GM21723 (cell line): Measurements from ENCODE around the gene H1-8.

Experiments
- ATAC-seq: cut with Tn5 transposase; IDR thresholded peaks from one replicate; pipeline ENCODE4 v1.9.1; 2021; ENCODE audit warnings: mild to moderate bottlenecking, moderate library complexity; ENCODE audit not compliant: unreplicated experiment

H1-8 gene

DNA sequence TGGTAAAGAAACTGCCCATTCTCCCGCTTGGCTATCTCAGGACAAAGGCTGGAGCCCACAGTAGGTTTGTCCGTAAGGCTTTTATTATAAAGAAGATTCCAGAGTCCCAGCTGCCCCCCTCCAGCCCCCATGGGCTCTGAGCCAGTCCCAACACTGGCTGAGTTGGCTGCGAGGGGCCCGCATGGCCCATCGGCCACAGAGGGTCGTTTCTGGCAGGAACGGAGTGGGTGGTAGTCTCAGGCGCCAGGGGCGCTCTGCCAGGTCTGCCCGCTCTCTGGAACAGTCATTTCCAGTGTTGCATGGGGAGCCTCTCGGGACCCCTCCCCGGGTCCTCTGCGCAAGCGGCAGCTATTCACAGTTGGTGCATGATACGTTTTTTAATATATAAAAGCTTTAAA is 12.2 kb downstream of the H1-8 start:
- no peak for ATAC-seq

DNA sequence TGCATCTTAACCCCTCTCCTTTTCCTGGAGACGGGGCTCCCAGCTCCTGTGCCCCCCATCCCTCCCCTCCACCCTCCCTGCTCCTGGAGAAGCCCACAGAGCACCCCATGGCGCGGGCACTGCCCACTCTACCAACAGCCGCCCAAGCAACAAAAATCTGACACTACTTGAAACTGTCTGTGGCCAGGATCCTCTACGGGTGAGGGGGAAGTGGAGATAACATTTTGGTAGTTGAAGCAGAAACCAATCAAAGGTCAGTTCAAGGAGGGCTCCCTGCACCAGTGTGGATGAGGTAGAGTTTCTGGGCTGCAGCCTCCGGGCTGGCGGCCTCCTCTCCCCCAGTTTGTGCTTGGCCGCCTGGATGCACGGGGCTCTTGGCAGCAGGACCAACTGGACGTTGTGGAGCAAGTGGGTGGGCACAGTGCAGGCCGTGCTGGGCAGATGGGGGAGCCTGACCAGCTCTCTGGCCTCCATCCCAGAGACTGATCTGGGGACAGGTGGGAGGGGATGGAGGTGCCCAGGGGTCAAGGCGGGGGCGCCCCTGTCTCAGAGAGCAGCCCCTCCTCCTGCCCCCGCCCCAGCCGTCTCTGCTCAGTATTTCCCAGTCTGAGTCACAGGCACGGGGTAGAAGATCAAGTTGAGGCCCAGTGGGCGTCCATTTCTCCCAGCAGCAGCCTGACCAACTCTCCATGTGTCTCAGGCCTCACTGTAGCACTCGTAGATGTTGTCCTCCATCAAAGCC is 12.8 kb downstream of the H1-8 start:
- no peak for ATAC-seq

DNA sequence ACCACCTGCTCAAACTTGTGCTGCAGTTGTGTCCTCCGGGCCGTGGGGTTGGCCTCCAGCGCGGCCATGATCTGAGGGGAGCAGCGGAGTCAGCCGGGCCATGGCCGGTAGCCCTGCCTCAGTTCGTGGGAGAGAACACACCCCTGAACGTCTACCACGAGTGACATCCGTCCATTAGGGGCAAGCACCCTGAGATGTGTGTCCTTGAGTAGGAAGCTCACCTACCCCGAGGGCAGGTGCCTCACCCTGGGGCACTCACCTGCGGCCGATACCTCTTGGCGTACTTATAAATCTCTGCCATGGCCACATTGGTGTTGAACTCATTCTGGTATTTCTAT is 13.4 kb downstream of the H1-8 start:
- ATAC-seq, result no peak

DNA sequence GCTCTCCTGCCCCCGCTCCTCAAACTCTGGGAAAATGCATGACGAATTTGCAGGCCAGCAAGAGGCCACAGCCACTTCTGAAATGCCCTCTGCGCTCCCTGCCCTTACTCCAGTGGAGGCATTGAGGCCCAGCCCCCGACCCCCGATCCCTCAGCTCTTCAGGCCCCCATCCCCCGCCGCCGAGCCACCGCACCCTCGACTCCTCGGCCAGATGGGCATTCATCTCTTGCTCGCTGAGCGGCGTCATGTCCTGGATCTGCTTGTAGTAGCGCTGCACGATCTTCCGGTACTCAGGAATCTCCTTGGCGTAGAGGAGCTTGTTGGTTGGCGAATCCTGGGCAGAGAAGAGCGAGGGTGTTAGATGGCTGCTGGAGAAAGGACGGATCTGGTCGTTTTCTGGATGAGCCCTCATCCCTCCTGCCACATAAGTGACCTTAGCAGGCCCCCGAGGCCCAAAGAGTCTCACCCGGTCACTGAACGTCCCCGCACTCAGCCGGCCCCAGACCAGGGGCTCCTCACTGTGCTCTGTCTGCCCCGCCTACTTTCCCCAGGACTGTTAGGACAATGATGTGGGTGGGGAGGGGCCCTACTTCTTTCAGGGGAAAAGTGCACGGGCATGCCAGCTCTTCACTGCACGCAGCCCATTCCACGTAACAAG is 14.0 kb downstream of the H1-8 start:
- ATAC-seq, result no peak

DNA sequence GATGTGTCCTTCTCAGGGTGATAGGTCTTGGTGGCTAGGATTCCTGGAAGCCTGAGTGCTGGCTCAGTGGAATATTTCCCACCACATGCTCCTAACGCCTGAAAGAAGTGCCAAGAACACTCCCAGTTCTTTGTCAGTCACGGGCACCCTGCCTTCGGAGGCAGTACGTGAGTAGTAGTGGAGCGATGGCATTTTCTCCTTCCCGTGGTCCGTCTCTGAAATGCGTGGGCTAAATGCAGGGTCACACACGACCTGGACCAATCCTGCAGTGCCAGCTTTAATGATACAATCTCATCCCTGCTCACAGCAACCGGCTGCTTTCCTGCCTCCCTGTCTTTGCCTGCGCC is 14.5 kb downstream of the H1-8 start:
- no peak for ATAC-seq

DNA sequence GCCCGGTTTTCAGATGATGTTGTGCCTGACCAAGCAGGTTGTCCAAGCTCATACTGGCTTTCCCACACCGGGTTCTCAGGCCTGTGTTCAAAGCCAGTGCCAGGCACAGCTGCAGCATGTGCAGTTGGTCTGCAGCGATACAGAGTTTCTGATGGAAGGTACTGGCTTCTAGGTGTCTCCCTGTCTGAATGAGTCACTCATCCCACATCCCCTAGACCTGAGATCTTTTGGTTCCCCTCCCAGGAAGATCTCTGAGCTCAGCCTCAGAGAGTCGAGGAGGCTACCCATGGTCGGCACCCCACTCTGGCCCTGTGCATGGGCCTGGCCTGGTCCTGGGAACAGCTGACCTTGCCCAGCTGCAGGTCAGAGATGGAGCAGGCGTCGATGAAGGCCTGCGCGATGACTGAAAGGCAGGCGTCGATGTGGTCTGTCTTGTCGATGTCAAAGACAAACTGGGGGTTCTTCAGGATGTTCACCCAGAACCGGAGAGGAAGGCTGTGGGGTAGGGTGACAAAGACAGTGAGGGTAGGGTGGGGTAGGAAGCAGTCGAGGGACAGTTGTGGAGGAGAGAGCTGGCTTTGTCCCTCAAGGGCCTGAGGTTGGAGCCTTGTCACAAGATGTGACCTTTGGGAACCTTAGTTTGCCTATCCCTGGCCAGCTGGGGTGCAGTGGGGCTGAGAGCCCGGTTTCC is 15.3 kb downstream of the H1-8 start:
- ATAC-seq, result no peak

DNA sequence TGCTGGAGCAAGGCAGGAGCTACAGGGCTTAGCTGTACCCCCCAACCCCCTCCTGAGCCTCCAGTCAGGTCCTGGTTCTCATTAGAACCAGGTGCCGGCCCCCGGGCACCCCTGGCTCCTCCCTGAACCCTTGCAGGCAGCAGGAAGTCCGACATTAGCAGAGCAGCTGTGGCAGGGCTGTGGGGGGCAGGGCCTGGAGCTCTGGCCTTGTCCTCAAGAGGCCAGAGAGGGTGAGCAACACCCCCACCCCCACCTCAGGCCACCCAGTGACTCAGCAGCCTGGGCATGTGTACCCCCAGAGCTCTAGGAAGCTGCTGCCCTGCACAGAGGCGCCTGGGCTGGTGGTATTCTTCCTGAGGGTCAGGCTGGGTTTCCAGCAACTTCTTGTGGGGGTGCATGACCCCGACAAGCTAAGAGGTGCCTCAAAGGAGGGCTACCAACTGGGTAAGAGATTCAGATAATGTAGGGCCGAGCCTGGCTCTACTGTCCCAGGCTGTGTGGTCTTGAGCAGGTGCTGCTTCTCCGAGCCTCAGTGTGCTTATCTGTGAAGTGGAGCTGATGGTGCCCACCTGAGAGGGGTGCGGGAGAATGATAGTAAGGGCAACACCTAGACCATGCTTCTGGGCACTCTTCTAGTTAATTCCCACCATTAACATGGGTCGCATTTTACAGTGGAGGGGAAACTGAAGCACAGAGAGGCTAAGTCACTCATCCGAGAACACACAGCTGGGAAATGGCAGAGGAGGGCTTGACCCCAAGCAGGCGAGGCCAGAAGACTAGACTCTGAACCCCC is 16.0 kb downstream of the H1-8 start:
- no peak for ATAC-seq

DNA sequence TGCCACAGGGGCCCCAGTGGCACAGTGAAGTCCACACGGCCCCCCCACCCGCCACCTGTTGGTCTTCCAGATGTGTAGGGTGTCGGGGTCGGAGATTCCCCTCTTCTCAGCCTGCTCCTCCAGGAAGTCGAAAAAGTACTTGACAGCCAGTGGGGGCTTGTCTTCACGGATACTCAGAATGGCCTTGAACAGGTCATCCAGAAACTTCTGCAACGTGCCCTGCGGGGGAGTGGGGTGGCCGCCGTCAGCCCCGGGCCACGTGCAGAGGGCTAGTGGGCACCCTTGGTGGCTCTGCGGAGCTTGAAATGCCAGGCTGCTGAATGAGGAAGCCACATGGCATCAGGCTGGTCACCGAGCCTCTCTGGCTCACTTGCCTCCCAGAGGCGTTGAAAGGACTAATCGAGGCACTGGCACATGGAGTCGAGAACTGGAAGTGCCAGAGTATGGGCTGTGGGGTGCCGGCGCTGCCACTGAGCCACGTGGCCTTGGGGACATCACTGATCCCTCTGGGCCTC is 16.6 kb downstream of the H1-8 start:
- ATAC-seq, result no peak

DNA sequence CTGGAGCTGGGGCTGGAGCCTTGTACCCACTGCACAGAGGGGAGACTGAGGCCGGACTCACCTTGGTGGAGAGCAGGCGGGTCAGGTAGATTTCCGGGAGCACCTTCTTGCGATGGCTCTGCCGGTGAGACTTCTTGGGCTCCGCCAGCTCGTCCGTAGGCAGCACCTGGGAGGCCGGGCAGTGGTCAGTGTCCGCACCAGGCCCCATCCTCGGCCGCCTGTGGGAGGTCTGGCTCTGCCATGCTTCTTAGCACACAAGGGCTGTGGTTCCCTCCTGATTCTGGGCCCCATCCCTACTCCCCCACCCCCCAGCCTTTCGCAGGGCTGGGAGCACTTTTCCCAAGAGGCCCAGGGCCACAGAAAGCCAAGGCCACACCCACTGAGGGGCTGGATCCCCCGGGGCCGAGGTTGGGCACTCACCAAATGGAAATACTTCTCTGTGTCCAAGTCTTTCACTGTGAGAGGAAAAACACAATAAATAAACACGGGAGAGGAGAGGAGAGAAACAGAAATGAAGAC is 17.4 kb downstream of the H1-8 start:
- ATAC-seq, result no peak

DNA sequence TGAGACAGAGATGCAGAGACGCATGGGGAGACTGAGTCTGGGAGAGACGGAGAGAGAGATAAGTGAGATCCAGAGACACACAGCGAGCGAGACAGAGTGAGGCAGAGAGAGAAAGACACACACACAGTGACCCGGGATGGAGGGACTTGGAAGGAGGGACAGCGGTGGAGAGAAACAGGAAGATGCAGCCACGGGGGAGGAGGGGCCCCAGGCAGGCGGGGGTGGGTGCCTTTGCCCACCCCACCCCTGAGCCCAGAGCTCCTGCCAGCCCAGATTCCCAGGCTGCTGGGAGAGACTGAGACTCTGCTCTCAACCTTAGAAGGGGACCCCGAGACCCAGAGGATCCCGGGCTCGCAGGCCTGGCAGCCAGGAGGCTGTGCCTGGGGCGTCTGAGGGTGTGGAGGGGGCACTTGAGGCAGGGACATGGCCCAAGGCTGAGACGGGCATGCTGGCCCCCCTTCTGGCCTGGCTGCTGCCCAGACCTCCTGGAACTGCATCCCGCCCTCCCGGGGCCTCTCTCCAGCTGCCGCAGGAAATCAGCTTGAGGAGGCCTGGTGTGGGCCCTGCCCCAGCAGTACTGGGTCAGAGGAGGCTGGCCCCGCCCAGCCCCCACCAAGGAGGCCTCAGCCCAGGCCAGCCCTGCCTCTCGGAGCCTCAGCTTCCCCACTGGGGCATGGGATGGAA is 18.1 kb downstream of the H1-8 start:
- no peak for ATAC-seq

DNA sequence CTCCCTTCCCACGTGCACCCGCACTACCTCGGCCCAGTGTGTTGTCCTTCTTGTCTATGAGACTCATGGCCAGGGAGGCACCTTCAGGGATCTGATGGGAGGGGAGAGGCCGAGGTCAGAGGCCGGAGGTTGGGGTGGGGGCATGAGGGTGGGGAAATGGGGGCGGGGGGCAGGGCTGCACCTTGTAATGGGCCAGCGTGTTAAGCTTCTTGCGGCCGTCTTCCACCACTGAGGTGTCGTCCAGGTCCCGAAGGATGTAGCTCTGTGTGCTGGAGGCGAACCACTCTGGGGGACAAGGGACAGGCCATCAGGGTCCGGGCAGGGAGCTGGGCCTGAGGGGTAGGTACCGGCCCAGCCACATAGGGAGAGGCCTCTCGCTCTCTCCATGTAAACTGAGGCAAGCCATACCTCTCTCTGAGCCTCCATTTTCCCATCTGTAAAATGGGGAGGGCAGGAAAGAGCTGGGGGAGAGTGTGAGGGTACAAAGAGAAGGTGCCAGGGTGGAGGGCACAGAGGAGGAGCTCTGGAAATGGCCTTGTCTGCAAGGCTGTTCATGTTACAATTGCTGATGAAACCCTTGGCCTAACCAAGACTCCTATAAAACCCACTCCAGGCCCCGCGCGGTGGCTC is 18.8 kb downstream of the H1-8 start:
- ATAC-seq, result no peak

DNA sequence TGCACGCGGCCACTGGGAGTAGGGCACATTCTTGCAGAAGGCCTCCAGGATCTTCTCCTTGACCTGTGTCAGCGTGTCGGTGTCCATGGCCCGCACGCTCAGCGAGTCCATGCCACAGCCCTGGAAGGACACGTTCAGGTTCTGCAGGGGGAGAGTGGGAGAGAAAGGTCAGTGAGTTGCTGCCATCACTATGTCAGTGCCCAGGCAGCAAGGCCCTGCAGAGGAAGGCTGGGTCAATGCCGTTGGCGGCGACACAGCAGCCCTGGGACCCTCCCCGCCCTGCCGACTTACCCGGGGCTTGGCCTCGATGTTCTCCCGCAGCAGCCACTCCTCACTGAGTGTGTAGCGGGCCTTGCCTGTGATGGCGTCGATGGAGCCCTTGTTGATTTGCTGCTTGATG is 19.8 kb downstream of the H1-8 start:
- ATAC-seq, result no peak

DNA sequence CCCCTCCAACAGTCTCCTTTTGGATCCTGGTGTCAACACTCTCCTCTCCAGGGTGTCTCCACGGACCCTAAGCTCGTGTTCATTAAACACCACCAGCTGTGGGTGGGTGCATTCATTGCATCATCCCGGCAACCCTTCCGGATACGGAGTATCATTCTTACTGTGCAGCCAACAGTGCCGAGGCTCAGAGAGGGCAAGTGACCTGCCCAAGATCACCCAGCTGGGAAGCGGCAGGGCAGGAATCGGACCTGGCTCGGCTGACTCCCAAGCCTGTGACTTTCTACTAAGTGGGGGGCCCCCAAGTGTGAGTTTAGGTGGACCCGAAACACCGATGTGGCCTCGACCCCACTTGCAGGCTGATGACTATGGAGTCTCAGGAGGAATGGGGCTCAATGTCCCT is 20.4 kb downstream of the H1-8 start:
- ATAC-seq, result no peak

DNA sequence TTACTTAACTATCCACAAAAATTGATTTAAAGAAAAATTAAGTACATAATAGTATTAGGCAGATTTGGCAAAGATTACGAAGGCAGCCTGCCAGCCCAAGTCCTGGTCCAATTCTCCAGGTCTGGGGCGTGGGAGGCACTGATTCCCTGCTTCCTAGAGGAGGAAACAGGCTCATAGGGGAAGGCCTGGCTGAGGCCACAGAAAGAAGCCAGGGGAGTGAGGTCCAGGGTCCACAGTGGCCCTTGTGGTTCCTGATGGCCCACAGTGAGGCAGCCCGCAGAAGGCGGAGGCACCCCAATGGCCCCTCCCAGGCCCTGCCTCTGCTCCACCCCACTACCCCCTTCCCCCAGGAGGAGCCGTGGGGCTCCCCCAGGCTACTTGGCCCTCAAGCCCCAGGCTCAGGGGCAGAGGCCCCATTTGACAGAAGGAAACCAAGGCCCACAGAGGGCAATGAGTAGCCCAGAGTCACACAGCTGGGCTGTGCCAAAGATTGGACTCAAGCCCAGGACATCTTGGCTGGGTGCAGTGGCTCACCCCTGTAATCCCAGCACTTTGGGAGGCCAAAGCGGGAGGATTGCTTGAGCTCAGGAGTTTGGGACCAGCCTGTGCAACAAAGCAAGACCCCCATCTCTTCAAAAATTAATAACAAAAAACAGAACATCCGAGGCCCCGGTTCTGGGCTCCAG is 21.0 kb downstream of the H1-8 start:
- ATAC-seq, result no peak

DNA sequence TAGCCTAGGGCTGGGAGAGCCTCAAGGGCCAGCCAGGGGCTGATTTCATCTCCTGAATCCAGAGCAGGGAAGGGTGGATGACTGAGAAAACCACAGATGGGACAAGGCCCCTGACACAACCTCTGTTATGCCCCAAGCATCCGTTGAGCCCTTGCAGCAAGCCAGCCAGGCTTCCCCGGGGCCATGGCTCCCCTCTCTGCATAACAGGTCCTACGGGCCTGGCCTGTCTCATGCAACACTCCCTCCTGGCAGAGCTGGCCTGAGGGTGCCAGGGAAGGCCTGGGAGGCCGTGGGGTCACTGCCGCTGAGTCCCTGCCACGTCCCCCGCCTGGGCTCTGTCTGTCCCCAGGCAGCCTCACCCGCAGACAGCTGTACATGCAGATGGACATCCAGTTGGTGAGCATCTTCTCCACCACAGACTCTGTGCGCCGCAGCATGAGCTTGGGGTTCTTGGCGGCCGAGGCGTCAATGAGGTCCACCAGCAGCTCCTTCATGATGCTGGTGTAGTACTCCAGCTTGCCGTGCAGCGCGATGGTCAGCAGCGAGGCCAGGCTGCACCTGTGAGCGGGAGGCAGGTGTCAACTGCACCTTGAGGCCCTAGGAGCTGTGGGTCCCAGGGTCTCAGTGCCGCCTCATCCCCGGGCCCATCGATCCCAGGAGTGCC is 22.1 kb downstream of the H1-8 start:
- no peak for ATAC-seq

DNA sequence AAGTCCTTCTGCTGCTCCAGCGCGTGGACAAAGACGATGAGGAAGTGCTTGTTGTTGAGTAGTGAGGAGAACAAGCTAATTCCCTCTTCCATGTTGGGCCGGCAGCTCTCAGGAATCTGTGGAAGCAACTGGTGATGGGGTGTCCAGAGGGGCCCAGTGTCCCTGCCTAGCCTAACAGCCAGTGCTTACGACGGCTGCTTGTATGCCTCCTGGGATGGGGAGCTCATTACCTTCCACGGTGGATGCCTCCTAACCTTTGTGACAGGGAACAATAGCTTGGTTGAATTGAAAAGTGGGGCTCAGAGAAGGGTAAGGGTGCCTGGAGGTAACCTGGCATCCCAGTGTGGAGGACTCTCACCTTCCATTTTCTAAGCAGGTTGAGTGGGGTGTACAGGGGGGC is 22.9 kb downstream of the H1-8 start:
- ATAC-seq, result no peak

DNA sequence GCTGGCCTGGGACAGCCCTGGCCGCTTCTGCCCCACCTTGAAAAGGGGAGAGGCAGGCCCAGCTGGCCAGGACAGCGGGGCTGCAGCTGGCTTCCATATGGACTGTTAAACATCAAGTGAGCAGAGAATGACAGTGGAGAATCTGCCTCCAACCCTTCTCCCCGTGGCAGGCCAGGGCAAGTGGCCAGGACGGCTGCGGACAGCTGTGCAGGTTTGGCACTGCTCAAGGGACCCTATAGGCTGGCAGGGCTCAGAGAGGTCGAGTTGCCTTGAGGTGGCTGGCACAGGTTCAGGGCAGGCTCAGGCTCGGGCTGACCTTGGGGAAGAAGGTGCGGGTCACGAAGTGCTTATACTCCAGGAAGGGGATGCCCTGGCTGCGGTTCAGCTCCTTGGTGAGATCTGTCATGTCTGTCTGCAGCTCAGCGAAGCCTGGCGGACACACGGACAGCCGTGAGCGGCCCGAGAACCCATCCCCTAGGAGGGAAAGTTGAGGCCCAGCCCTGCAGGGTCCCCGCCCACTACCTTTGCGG is 24.3 kb downstream of the H1-8 start:
- ATAC-seq, result no peak

DNA sequence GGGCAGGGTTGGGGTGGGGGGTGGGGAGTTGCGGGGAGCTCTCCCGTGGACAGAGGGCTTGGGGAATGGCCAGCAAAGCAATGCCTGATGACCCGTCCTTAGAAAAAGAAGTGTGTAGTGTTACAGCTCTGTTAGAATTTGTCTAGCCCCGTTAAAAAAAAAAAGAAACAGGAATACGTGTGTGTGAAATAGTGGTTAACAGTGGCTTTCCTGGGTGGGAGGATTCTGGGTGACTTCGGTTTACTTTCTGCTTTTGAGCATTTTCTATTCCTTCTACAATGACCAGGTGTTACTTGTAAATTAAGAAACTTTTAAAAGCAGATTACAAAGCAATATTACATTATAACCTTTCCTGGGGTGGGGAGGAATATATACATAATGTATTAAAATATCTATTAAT is 25.0 kb downstream of the H1-8 start:
- ATAC-seq, result no peak

DNA sequence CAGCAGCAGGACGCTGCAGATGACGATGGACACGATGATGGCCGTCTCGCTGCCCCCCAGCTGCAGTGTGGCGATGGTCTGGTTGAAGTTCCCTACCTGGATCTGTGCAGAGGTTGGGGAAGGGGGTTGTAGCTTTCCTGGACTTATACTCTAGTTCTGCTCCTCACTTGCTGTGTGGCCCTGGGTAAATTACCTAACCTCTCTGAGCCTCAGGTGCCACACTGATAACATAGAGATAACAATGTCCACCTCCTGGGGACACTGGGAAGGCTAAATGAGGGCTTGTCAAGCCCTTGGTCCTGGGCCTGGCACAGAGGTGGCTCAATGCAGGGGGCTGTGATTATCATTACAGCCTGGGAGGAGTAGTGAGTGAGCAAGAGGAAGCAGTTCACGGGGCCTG is 26.9 kb downstream of the H1-8 start:
- ATAC-seq, result no peak
